Hepatocyte (in vitro differentiated cells): ENCODE results near the gene PIGR. TPM values are rescaled to one million over a fixed set of nuclear protein-coding genes. Genes with fewer than 3 reads are reported as not detected.
A peak's percentile ranks its signal among the peaks of the same experiment; 100 is the strongest.

ENCODE experiments used
- DNase-seq: peaks from one replicate; pipeline ENCODE4 v3.0.0-alpha.2; 2016; ENCODE audit warnings: low spot score
- H2AFZ ChIP-seq: fragments of 200-600 bp; sonication (generic); 2 replicates; pipeline ENCODE4 v1.6.0; 2016; ENCODE audit warnings: antibody characterized with exemption, mild to moderate bottlenecking
- H3K27ac ChIP-seq: fragments of 200-600 bp; sonication (generic); 2 replicates; pipeline ENCODE4 v1.5.1; 2016; ENCODE audit warnings: mild to moderate bottlenecking
- H3K27me3 ChIP-seq: fragments of 200-600 bp; sonication (generic); 2 replicates; pipeline ENCODE4 v1.6.1; 2016
- H3K36me3 ChIP-seq: fragments of 200-600 bp; sonication (generic); replicated peaks from 2 replicates; pipeline ENCODE4 v1.5.1; 2016; ENCODE audit warnings: low read depth; ENCODE audit not compliant: insufficient read depth
- H3K4me1 ChIP-seq: fragments of 200-600 bp; sonication (generic); 2 replicates; pipeline ENCODE4 v1.5.1; 2016; ENCODE audit warnings: mild to moderate bottlenecking, moderate library complexity; ENCODE audit not compliant: insufficient read depth
- H3K4me2 ChIP-seq: fragments of 200-600 bp; sonication (generic); 2 replicates; pipeline ENCODE4 v1.6.0; 2016
- H3K4me3 ChIP-seq: fragments of 200-600 bp; sonication (generic); 2 replicates; pipeline ENCODE4 v1.5.1; 2016; ENCODE audit warnings: mild to moderate bottlenecking
- H3K79me2 ChIP-seq: fragments of 200-600 bp; sonication (generic); 2 replicates; pipeline ENCODE4 v1.6.0; 2017; ENCODE audit warnings: mild to moderate bottlenecking
- H3K9me2 ChIP-seq: fragments of 200-600 bp; sonication (generic); replicated peaks from 2 replicates; pipeline ENCODE4 v1.6.0; 2017; ENCODE audit warnings: mild to moderate bottlenecking; ENCODE audit not compliant: insufficient read depth
- H3K9me3 ChIP-seq: fragments of 200-600 bp; sonication (generic); 2 replicates; pipeline ENCODE4 v1.5.1; 2016; ENCODE audit warnings: low read depth, mild to moderate bottlenecking
- H4K20me1 ChIP-seq: fragments of 200-600 bp; sonication (generic); 2 replicates; pipeline ENCODE4 v1.6.0; 2016; ENCODE audit warnings: mild to moderate bottlenecking; ENCODE audit not compliant: insufficient read depth, poor library complexity, severe bottlenecking
- CTCF ChIP-seq: fragments of 200-600 bp; sonication (generic); IDR thresholded peaks from 2 replicates; pipeline ENCODE4 v1.5.1; 2016; ENCODE audit warnings: antibody characterized with exemption, mild to moderate bottlenecking; ENCODE audit not compliant: poor library complexity
- EZH2 ChIP-seq: fragments of 200-600 bp; sonication (generic); IDR thresholded peaks from 2 replicates; pipeline ENCODE4 v1.6.1; 2016; ENCODE audit warnings: antibody characterized with exemption, mild to moderate bottlenecking, borderline replicate concordance
- EZH2phosphoT487 ChIP-seq: fragments of 200-600 bp; sonication (generic); IDR thresholded peaks from one replicate; pipeline ENCODE4 v1.6.1; 2018; ENCODE audit warnings: antibody characterized with exemption, mild to moderate bottlenecking, low read depth, moderate library complexity; ENCODE audit not compliant: unreplicated experiment, severe bottlenecking
- WGBS: methylation state at CpG from one replicate; pipeline ENCODE4 v1.1.6; 2016; ENCODE audit warnings: low lambda C conversion rate; ENCODE audit errors: missing lambda C conversion rate; 5-methylcytosine and 5-hydroxymethylcytosine counted together
- polyA plus RNA-seq: library from polyadenylated mRNA; unstranded; fragments of >200 nt; fragmentation: Nextera tagmentation; extraction: Ambion mirVana; gene quantifications from 2 replicates; pipeline ENCODE4 v1.2.1, GENCODE V29; 2016
- total RNA-seq: library from RNA; depleted of rRNA; stranded (reverse); fragments of >200 nt; gene quantifications from 2 replicates; pipeline ENCODE4 v1.2.3, GENCODE V29; 2014

Gene PIGR
- total and polyA plus RNA-seq, 2 experiments from 2014 or later: 8.1 to 22.9 TPM

- Histone ChIP-seq H2AFZ (peak overlapping the region; percentile 50), H3K79me2 (no peaks in the 10 kb centered on the region), H3K36me3 (no peaks in the 10 kb centered on the region), H3K27ac (no peak overlapping the region), H3K4me2 (peak overlapping the region; percentile 93), H3K9me3 (no peaks in the 10 kb centered on the region), H3K27me3 (peaks cover 36% of the 10 kb centered on the region), H3K4me1 (peaks cover 4% of the 10 kb centered on the region), H3K9me2 (no peaks in the 10 kb centered on the region), H4K20me1 (no peaks in the 10 kb centered on the region), H3K4me3 (peak overlapping the region; percentile 5)
- WGBS: 2% methylated on average over 28 of the region's 69 CpGs
- DNase-seq: peak; percentile 80
- no peak for TF ChIP-seq EZH2
- no peak for TF ChIP-seq EZH2phosphoT487
Observed at GRCh38 chr1:206909161-206909882, 36.9 kb downstream of the PIGR start.

GRCh38 chr1:206908038-206908437, 38.2 kb downstream of the PIGR start:
- H3K79me2 ChIP-seq: no peaks in the 10 kb centered on the region
- H3K9me3 ChIP-seq: no peaks in the 10 kb centered on the region
- peaks cover 36% of the 10 kb centered on the region for H3K27me3 ChIP-seq
- peaks cover 4% of the 10 kb centered on the region for H3K4me1 ChIP-seq
- no peak overlapping the region for H3K27ac ChIP-seq
- no peak for DNase-seq
- 88% methylated on average over 10 of the region's 10 CpGs for WGBS
- no peak overlapping the region for H2AFZ ChIP-seq
- TF ChIP-seq CTCF (no peak), EZH2 (no peak), EZH2phosphoT487 (no peak)
- H3K4me2 ChIP-seq: no peak overlapping the region
- no peak overlapping the region for H3K4me3 ChIP-seq
- H3K36me3 ChIP-seq: no peaks in the 10 kb centered on the region
- H4K20me1 ChIP-seq: no peaks in the 10 kb centered on the region
- H3K9me2 ChIP-seq: no peaks in the 10 kb centered on the region

- Histone ChIP-seq H3K9me3 (no peaks in the 10 kb centered on the region), H3K36me3 (no peaks in the 10 kb centered on the region), H4K20me1 (no peaks in the 10 kb centered on the region), H3K27ac (no peak overlapping the region), H3K9me2 (no peaks in the 10 kb centered on the region), H3K79me2 (no peaks in the 10 kb centered on the region), H3K4me1 (peaks cover 4% of the 10 kb centered on the region), H2AFZ (no peak overlapping the region), H3K27me3 (peaks cover 32% of the 10 kb centered on the region), H3K4me2 (no peak overlapping the region), H3K4me3 (no peak overlapping the region)
- WGBS: 90% methylated on average over 23 of the region's 23 CpGs
- TF ChIP-seq CTCF (no peak), EZH2phosphoT487 (no peak), EZH2 (no peak)
- peak; percentile 35 for DNase-seq
Observed at GRCh38 chr1:206907304-206907991, 38.8 kb downstream of the PIGR start.
